Gastrocnemius medialis (tissue), 4 donors: ENCODE data around the gene STRIP1. TPM values are rescaled to one million over a fixed set of nuclear protein-coding genes. Genes with fewer than 3 reads are reported as not detected.

Experiments used
- ATAC-seq, 2 donors: fragments of 150-250 bp; one replicate each; pipeline ENCODE4 v1.9.1; 2016
- DNase-seq, 2 donors: peaks; one replicate each; pipeline ENCODE4 v3.0.0-alpha.2; 2019
- H3K27ac ChIP-seq, 4 donors: fragments of 200-600 bp; sonication (generic); 1 replicate in 1 of 4; 2 replicates in 3 of 4; pipeline ENCODE4 v1.5.1; 2016 to 2018; ENCODE audit warnings: mild to moderate bottlenecking in 2 of 4, moderate library complexity in 1 of 4
- H3K27me3 ChIP-seq, 3 donors: fragments of 200-600 bp; sonication (generic) in 2 of 3; 1 replicate in 1 of 3; 2 replicates in 2 of 3; pipeline versions ENCODE4 v1.5.1 to v1.6.0; 2016 to 2019; ENCODE audit warnings: mild to moderate bottlenecking in 1 of 3, moderate library complexity in 1 of 3
- H3K36me3 ChIP-seq, 2 donors: fragments of 200-600 bp; sonication (generic) in 1 of 2; one replicate each; pipeline ENCODE4 v1.5.1; 2017 to 2018
- H3K4me1 ChIP-seq, 2 donors: fragments of 200-600 bp; sonication (generic) in 1 of 2; one replicate each; pipeline ENCODE4 v1.5.1; 2016 to 2017; ENCODE audit warnings: mild to moderate bottlenecking in 2 of 2
- H3K4me3 ChIP-seq, 4 donors: fragments of 200-600 bp; sonication (generic) in 3 of 4; 1 replicate in 1 of 4; 2 replicates in 3 of 4; pipeline ENCODE4 v1.5.1; 2016 to 2019; ENCODE audit warnings: mild to moderate bottlenecking in 2 of 4
- H3K9me3 ChIP-seq, 3 donors: fragments of 200-600 bp; sonication (generic) in 2 of 3; 1 replicate in 1 of 3; 2 replicates in 2 of 3; pipeline ENCODE4 v1.5.1; 2016 to 2019
- CTCF ChIP-seq, 5 experiments: fragments of 450-650 bp in 3 of 5; fragments of 200-600 bp in 2 of 5; sonication (generic) in 2 of 5; IDR thresholded peaks in 4 of 5; conservative IDR thresholded peaks in 1 of 5; 1 replicate in 4 of 5; 2 replicates in 1 of 5; pipeline ENCODE4 v1.5.1; 2016 to 2019; ENCODE audit warnings: antibody characterized with exemption in 5 of 5, mild to moderate bottlenecking in 3 of 5, moderate library complexity in 3 of 5
- POLR2A ChIP-seq, 2 donors: fragments of 450-650 bp; IDR thresholded peaks; one replicate each; pipeline ENCODE4 v1.6.1; 2017; ENCODE audit warnings: antibody characterized with exemption in 2 of 2, mild to moderate bottlenecking in 2 of 2, moderate library complexity in 2 of 2
- in situ Hi-C, 4 donors: fragments of 200-750 bp; cut with MboI; loops; one replicate each; pipeline versions ENCODE4 v1.15.0 to v1.8.0; 2017; ENCODE audit warnings: low sequenced_read_pairs in 4 of 4
- intact Hi-C: fragments of 100-400 bp; cut with DNase I; formaldehyde crosslinking; loops from one replicate; pipeline ENCODE4 v1.15.1; 2023; ENCODE audit warnings: low total_unique reads
- total RNA-seq, 4 donors: library from RNA; depleted of rRNA; stranded (reverse); fragments of >200 nt; gene quantifications; one replicate each; pipeline versions ENCODE4 v1.1.0 to v1.2.3, GENCODE V29; 2016

Gene STRIP1
- total RNA-seq, 4 donors from 2014 or later = 17.9 to 31.4 (median 20.7) TPM

GRCh38 chr1:110100335-110100734, 65.9 kb downstream of the STRIP1 start:
- no peak for TF ChIP-seq POLR2A (IDR thresholded peaks at IDR 0.05)
- H3K36me3 ChIP-seq = no peaks in the 10 kb centered on the region
- intact Hi-C loops = no loop called here
- DNase-seq (no peak), ATAC-seq (no peak)
- no peaks in the 10 kb centered on the region for H3K9me3 ChIP-seq
- no peak overlapping the region for H3K4me3 ChIP-seq
- in situ Hi-C loops = loop anchor here in 2 of 4 donors (10.0 kb wide), 1 partner anchor 46 kb away; no protein-coding TSS in a partner anchor
- H3K27ac ChIP-seq = no peak overlapping the region
- no peaks in the 10 kb centered on the region for H3K4me1 ChIP-seq
- no peaks in the 10 kb centered on the region for H3K27me3 ChIP-seq

GRCh38 chr1:110102081-110102480, 67.7 kb downstream of the STRIP1 start:
- ATAC-seq (no peak), DNase-seq (no peak)
- H3K27ac ChIP-seq = no peak overlapping the region
- H3K27me3 ChIP-seq = no peaks in the 10 kb centered on the region
- intact Hi-C loops (no loop called here), in situ Hi-C loops (loop anchor here in 2 of 4 donors (10.0 kb wide), 1 partner anchor 47 kb away; no protein-coding TSS in a partner anchor)
- no peak overlapping the region for H3K4me3 ChIP-seq
- H3K9me3 ChIP-seq = no peaks in the 10 kb centered on the region
- no peaks in the 10 kb centered on the region for H3K4me1 ChIP-seq
- no peak for TF ChIP-seq POLR2A (IDR thresholded peaks at IDR 0.05)
- no peak for TF ChIP-seq CTCF (IDR thresholded peaks at IDR 0.05 in 4 of 5, conservative IDR thresholded peaks at IDR 0.05 in 1 of 5)
- no peaks in the 10 kb centered on the region for H3K36me3 ChIP-seq

Other genes with a start within 250 kb of the STRIP1 start
- 10 to 100 TPM; 14.6 to 31.1 (median 19.6) TPM for gene CSF1, start 123.8 kb upstream of the STRIP1 start, total RNA-seq
- gene AHCYL1, start 49.9 kb upstream of the STRIP1 start, total RNA-seq = 100 to 1,000 TPM in 1 of 4 donors, 10 to 100 TPM in 3; 42.3 to 109 (median 69.6) TPM
- gene ALX3, start 36.0 kb downstream of the STRIP1 start, total RNA-seq = not detected
- gene UBL4B, start 77.8 kb downstream of the STRIP1 start, total RNA-seq = under 1 TPM in 1 of 4 donors, not detected in 3; 0.16 TPM
- gene SLC6A17, start 115.9 kb downstream of the STRIP1 start, total RNA-seq = under 1 TPM in 2 of 4 donors, not detected in 2; 0.02 to 0.03 TPM
- 1 to 10 TPM; 3.1 to 9.1 (median 4.1) TPM for gene KCNC4, start 175.7 kb downstream of the STRIP1 start, total RNA-seq